Stimulated activated effector memory CD8-positive, alpha-beta T cell treated with anti-CD3 and anti-CD28 coated beads, Interleukin-12 subunit alpha, Interleukin-12 subunit beta, amount 100 ng/mL, for 72 hours (primary cell): ENCODE data around the gene RFX2.

Source experiments
- ATAC-seq: fragments of 150-1000 bp; cut with Tn5 transposase; 2 replicates; pipeline ENCODE4 v1.10.0; 2021
- DNase-seq, 2 donors: peaks; one replicate each; pipeline ENCODE4 v3.0.0; 2021 to 2022; ENCODE audit warnings: low spot score in 2 of 2
- H3K27ac Mint-ChIP-seq: one replicate; pipeline ENCODE4 v1.8.0; 2022; ENCODE audit warnings: mild to moderate bottlenecking, mixed read lengths
- H3K36me3 Mint-ChIP-seq: one replicate; pipeline ENCODE4 v1.8.0; 2022; ENCODE audit warnings: mild to moderate bottlenecking, mixed read lengths
- H3K4me1 Mint-ChIP-seq: one replicate; pipeline ENCODE4 v1.8.0; 2022; ENCODE audit warnings: mixed read lengths
- H3K4me3 Mint-ChIP-seq: one replicate; pipeline ENCODE4 v1.8.0; 2022; ENCODE audit warnings: mild to moderate bottlenecking, mixed read lengths
- H3K9me3 Mint-ChIP-seq: one replicate; pipeline ENCODE4 v1.8.0; 2022; ENCODE audit warnings: mixed read lengths

Gene RFX2

GRCh38 chr19:6110360-6110977 lies at the start of gene RFX2:
Gene RFX2 (minus strand): TSS chr19:6110500. CDS start chr19:6047496, 63,004 bp downstream.
- Mint-ChIP-seq H3K4me3 (peak within 1 kb of the TSS; percentile 97), H3K9me3 (no peaks in the 10 kb centered on the region), H3K27ac (peak within 1 kb of the TSS; percentile 96), H3K4me1 (peaks cover 20% of the 10 kb centered on the region), H3K36me3 (peaks cover 14% of the 10 kb centered on the region)
- ATAC-seq (peak; percentile 96), DNase-seq (peak; percentile 96 to 99)

- Mint-ChIP-seq H3K27ac (no peak overlapping the region), H3K4me3 (no peak overlapping the region), H3K4me1 (peaks cover under 1% of the 10 kb centered on the region), H3K9me3 (peaks cover 10% of the 10 kb centered on the region), H3K36me3 (no peaks in the 10 kb centered on the region)
- DNase-seq (no peak), ATAC-seq (no peak)
These were observed 45.7 kb upstream of the RFX2 start for GRCh38 chr19:6156033-6156432.

- Mint-ChIP-seq H3K36me3 (no peaks in the 10 kb centered on the region), H3K4me3 (no peak overlapping the region), H3K9me3 (peaks cover 4% of the 10 kb centered on the region), H3K27ac (no peak overlapping the region), H3K4me1 (no peaks in the 10 kb centered on the region)
- DNase-seq = no peak
- ATAC-seq = no peak
These were observed 40.0 kb upstream of the RFX2 start for GRCh38 chr19:6150289-6150688.

- Mint-ChIP-seq H3K9me3 (no peaks in the 10 kb centered on the region), H3K27ac (no peak overlapping the region), H3K4me3 (no peak overlapping the region), H3K4me1 (no peaks in the 10 kb centered on the region), H3K36me3 (no peaks in the 10 kb centered on the region)
- DNase-seq (no peak), ATAC-seq (no peak)
These were observed 30.9 kb upstream of the RFX2 start for GRCh38 chr19:6141217-6141616.

- no peaks in the 10 kb centered on the region for H3K36me3 Mint-ChIP-seq
- no peak overlapping the region for H3K4me3 Mint-ChIP-seq
These were observed 28.2 kb upstream of the RFX2 start for GRCh38 chr19:6138511-6138910.

GRCh38 chr19:6138066-6138465 lies 27.8 kb upstream of the RFX2 start:
- Mint-ChIP-seq H3K9me3 (no peaks in the 10 kb centered on the region), H3K27ac (no peak overlapping the region), H3K36me3 (no peaks in the 10 kb centered on the region), H3K4me1 (no peaks in the 10 kb centered on the region), H3K4me3 (no peak overlapping the region)
- ATAC-seq = no peak
- DNase-seq = no peak

More at GRCh38 chr19:6138511-6138910, 28.2 kb upstream of the RFX2 start:
- no peaks in the 10 kb centered on the region for H3K4me1 Mint-ChIP-seq
- ATAC-seq (no peak), DNase-seq (no peak)
- no peaks in the 10 kb centered on the region for H3K9me3 Mint-ChIP-seq
- no peak overlapping the region for H3K27ac Mint-ChIP-seq

- Mint-ChIP-seq H3K36me3 (no peaks in the 10 kb centered on the region), H3K27ac (no peak overlapping the region), H3K9me3 (no peaks in the 10 kb centered on the region), H3K4me1 (no peaks in the 10 kb centered on the region), H3K4me3 (no peak overlapping the region)
- DNase-seq (no peak), ATAC-seq (no peak)
These were observed 22.9 kb upstream of the RFX2 start for GRCh38 chr19:6133231-6133630.

GRCh38 chr19:6132482-6132881 lies 22.2 kb upstream of the RFX2 start:
- no peak for ATAC-seq
- Mint-ChIP-seq H3K27ac (no peak overlapping the region), H3K4me3 (no peak overlapping the region), H3K4me1 (no peaks in the 10 kb centered on the region), H3K9me3 (no peaks in the 10 kb centered on the region), H3K36me3 (no peaks in the 10 kb centered on the region)
- no peak for DNase-seq

- H3K9me3 Mint-ChIP-seq = no peaks in the 10 kb centered on the region
- H3K27ac Mint-ChIP-seq = no peak overlapping the region
- no peaks in the 10 kb centered on the region for H3K4me1 Mint-ChIP-seq
- DNase-seq (no peak), ATAC-seq (no peak)
- H3K4me3 Mint-ChIP-seq = no peak overlapping the region
- H3K36me3 Mint-ChIP-seq = no peaks in the 10 kb centered on the region
These were observed 17.5 kb upstream of the RFX2 start for GRCh38 chr19:6127716-6128335.

- no peak for DNase-seq
- Mint-ChIP-seq H3K4me1 (no peaks in the 10 kb centered on the region), H3K9me3 (no peaks in the 10 kb centered on the region), H3K36me3 (no peaks in the 10 kb centered on the region), H3K27ac (no peak overlapping the region), H3K4me3 (no peak overlapping the region)
- peak; percentile 42 for ATAC-seq
These were observed 16.2 kb upstream of the RFX2 start for GRCh38 chr19:6126335-6126974.

- Mint-ChIP-seq H3K4me3 (no peak overlapping the region), H3K36me3 (no peaks in the 10 kb centered on the region), H3K4me1 (no peaks in the 10 kb centered on the region), H3K27ac (no peak overlapping the region), H3K9me3 (no peaks in the 10 kb centered on the region)
- DNase-seq (peak; percentile 32 to 76), ATAC-seq (peak; percentile 80)
These were observed 15.3 kb upstream of the RFX2 start for GRCh38 chr19:6125571-6125989.

GRCh38 chr19:6119031-6119430 lies 8.7 kb upstream of the RFX2 start:
- no peaks in the 10 kb centered on the region for H3K36me3 Mint-ChIP-seq
- no peak overlapping the region for H3K4me3 Mint-ChIP-seq
- ATAC-seq (no peak), DNase-seq (no peak)
- no peaks in the 10 kb centered on the region for H3K4me1 Mint-ChIP-seq
- no peak overlapping the region for H3K27ac Mint-ChIP-seq
- H3K9me3 Mint-ChIP-seq = peaks cover 10% of the 10 kb centered on the region

- no peak overlapping the region for H3K27ac Mint-ChIP-seq
- DNase-seq (no peak), ATAC-seq (no peak)
- peaks cover 10% of the 10 kb centered on the region for H3K9me3 Mint-ChIP-seq
- no peak overlapping the region for H3K4me3 Mint-ChIP-seq
- no peaks in the 10 kb centered on the region for H3K4me1 Mint-ChIP-seq
- H3K36me3 Mint-ChIP-seq = no peaks in the 10 kb centered on the region
These were observed 7.7 kb upstream of the RFX2 start for GRCh38 chr19:6118043-6118442.

GRCh38 chr19:6117534-6117933 lies 7.2 kb upstream of the RFX2 start:
- Mint-ChIP-seq H3K4me1 (no peaks in the 10 kb centered on the region), H3K36me3 (no peaks in the 10 kb centered on the region), H3K4me3 (no peak overlapping the region), H3K9me3 (peaks cover 10% of the 10 kb centered on the region), H3K27ac (no peak overlapping the region)
- ATAC-seq = no peak
- no peak for DNase-seq

GRCh38 chr19:6116749-6117430 lies 6.6 kb upstream of the RFX2 start:
- ATAC-seq (no peak), DNase-seq (no peak)
- Mint-ChIP-seq H3K36me3 (no peaks in the 10 kb centered on the region), H3K27ac (no peak overlapping the region), H3K9me3 (peaks cover 10% of the 10 kb centered on the region), H3K4me3 (no peak overlapping the region), H3K4me1 (no peaks in the 10 kb centered on the region)
